ENCODE data around the gene ESD. TPM values are rescaled to one million over a fixed set of nuclear protein-coding genes. Genes with fewer than 3 reads are reported as not detected.

ESD gene
- total and polyA plus RNA-seq, 4 donors = 78.9 to 167 (median 99.1) TPM

GRCh38 chr13:46736541-46737310, 60.2 kb downstream of the ESD start:
- Histone ChIP-seq H3K4me3 (no peak overlapping the region), H3K9ac (ENCODE audit: insufficient read depth in 1 of 2, low read length in 2 of 2) (no peak overlapping the region), H3K27me3 (ENCODE audit: control insufficient read depth in 3 of 3, insufficient read depth in 3 of 3, low read length in 2 of 3) (no peaks in the 10 kb centered on the region), H3K4me1 (ENCODE audit: control insufficient read depth in 5 of 5, insufficient read depth in 5 of 5, low read length in 5 of 5) (no peaks in the 10 kb centered on the region), H3K36me3 (ENCODE audit: control insufficient read depth in 4 of 4, insufficient read depth in 4 of 4, low read length in 4 of 4) (peaks cover 6 to 34% (median 21%) of the 10 kb centered on the region in 4 donors), H3K27ac (ENCODE audit: low read depth in 1 of 2, low read length in 1 of 2) (no peak overlapping the region), H3K9me3 (ENCODE audit: control insufficient read depth in 4 of 4, insufficient read depth in 3 of 4, low read length in 3 of 4) (no peaks in the 10 kb centered on the region)
- no peak for TF ChIP-seq CTCF (IDR thresholded peaks at IDR 0.05; ENCODE audit: control extremely low read depth, extremely low read depth)
- ATAC-seq (ENCODE audit: insufficient read depth, low FRiP score) (no peak), DNase-seq (no peak)
- 38 to 75% methylated on average over 2 of the region's 2 CpGs for WGBS, 2 donors

GRCh38 chr13:46735425-46735824, 61.5 kb downstream of the ESD start:
- Histone ChIP-seq H3K9ac (ENCODE audit: insufficient read depth in 1 of 2, low read length in 2 of 2) (no peak overlapping the region), H3K4me3 (no peak overlapping the region), H3K4me1 (ENCODE audit: control insufficient read depth in 5 of 5, insufficient read depth in 5 of 5, low read length in 5 of 5) (no peaks in the 10 kb centered on the region), H3K27me3 (ENCODE audit: control insufficient read depth in 3 of 3, insufficient read depth in 3 of 3, low read length in 2 of 3) (no peaks in the 10 kb centered on the region), H3K27ac (ENCODE audit: low read depth in 1 of 2, low read length in 1 of 2) (no peak overlapping the region), H3K9me3 (ENCODE audit: control insufficient read depth in 4 of 4, insufficient read depth in 3 of 4, low read length in 3 of 4) (no peaks in the 10 kb centered on the region), H3K36me3 (ENCODE audit: control insufficient read depth in 4 of 4, insufficient read depth in 4 of 4, low read length in 4 of 4) (peaks cover 7 to 28% (median 18%) of the 10 kb centered on the region in 4 donors)
- ATAC-seq (ENCODE audit: insufficient read depth, low FRiP score) = no peak
- TF ChIP-seq CTCF (IDR thresholded peaks at IDR 0.05; ENCODE audit: control extremely low read depth, extremely low read depth) = no peak
- whole genome bisulfite sequencing, 2 donors = 94 to 97% methylated on average over 3 of the region's 3 CpGs
- DNase-seq = no peak

- peaks cover 11 to 37% (median 27%) of the 10 kb centered on the region in 4 donors for H3K36me3 ChIP-seq (ENCODE audit: control insufficient read depth in 4 of 4, insufficient read depth in 4 of 4, low read length in 4 of 4)
- no peaks in the 10 kb centered on the region for H3K4me1 ChIP-seq (ENCODE audit: control insufficient read depth in 5 of 5, insufficient read depth in 5 of 5, low read length in 5 of 5)
- H3K9ac ChIP-seq (ENCODE audit: insufficient read depth in 1 of 2, low read length in 2 of 2) = no peak overlapping the region
- H3K27ac ChIP-seq (ENCODE audit: low read depth in 1 of 2, low read length in 1 of 2) = no peak overlapping the region
- 89 to 93% methylated on average over 6 of the region's 6 CpGs for WGBS, 2 donors
- no peaks in the 10 kb centered on the region for H3K27me3 ChIP-seq (ENCODE audit: control insufficient read depth in 3 of 3, insufficient read depth in 3 of 3, low read length in 2 of 3)
- TF ChIP-seq CTCF (IDR thresholded peaks at IDR 0.05; ENCODE audit: control extremely low read depth, extremely low read depth) = no peak
- ATAC-seq (ENCODE audit: insufficient read depth, low FRiP score) (no peak), DNase-seq (no peak)
- no peak overlapping the region for H3K4me3 ChIP-seq
- H3K9me3 ChIP-seq (ENCODE audit: control insufficient read depth in 4 of 4, insufficient read depth in 3 of 4, low read length in 3 of 4) = no peaks in the 10 kb centered on the region
Observed at GRCh38 chr13:46731535-46731934, 65.4 kb downstream of the ESD start.

All from lung (tissue), 12 donors.